GM21390 (cell line): ENCODE measurements around the gene VTN.

Source experiments
- ATAC-seq: cut with Tn5 transposase; IDR thresholded peaks from one replicate; pipeline ENCODE4 v1.9.1; 2021; ENCODE audit not compliant: unreplicated experiment

VTN gene

GRCh38 chr17:28370035-28370743, at the start of gene VTN:
Gene VTN (minus strand): TSS chr17:28370307. CDS start chr17:28370203, 104 bp downstream.
- ATAC-seq = no peak

GRCh38 chr17:28416703-28417311, 46.7 kb upstream of the VTN start:
- no peak for ATAC-seq

- ATAC-seq = no peak
These were observed 45.8 kb upstream of the VTN start for GRCh38 chr17:28415886-28416285.

- no peak for ATAC-seq
These were observed 43.7 kb upstream of the VTN start for GRCh38 chr17:28413804-28414203.

- ATAC-seq = no peak
These were observed 42.0 kb upstream of the VTN start for GRCh38 chr17:28412099-28412498.

- no peak for ATAC-seq
These were observed 37.8 kb upstream of the VTN start for GRCh38 chr17:28407974-28408306.

- no peak for ATAC-seq
These were observed 37.2 kb upstream of the VTN start for GRCh38 chr17:28407130-28407973.

- no peak for ATAC-seq
These were observed 36.3 kb upstream of the VTN start for GRCh38 chr17:28406473-28406814.

GRCh38 chr17:28405632-28406472, 35.7 kb upstream of the VTN start, which contains the start of gene SLC46A1:
Gene SLC46A1 (minus strand): TSS chr17:28406212. CDS start chr17:28406114, 98 bp downstream.
- ATAC-seq = peak; percentile 66

DNA sequence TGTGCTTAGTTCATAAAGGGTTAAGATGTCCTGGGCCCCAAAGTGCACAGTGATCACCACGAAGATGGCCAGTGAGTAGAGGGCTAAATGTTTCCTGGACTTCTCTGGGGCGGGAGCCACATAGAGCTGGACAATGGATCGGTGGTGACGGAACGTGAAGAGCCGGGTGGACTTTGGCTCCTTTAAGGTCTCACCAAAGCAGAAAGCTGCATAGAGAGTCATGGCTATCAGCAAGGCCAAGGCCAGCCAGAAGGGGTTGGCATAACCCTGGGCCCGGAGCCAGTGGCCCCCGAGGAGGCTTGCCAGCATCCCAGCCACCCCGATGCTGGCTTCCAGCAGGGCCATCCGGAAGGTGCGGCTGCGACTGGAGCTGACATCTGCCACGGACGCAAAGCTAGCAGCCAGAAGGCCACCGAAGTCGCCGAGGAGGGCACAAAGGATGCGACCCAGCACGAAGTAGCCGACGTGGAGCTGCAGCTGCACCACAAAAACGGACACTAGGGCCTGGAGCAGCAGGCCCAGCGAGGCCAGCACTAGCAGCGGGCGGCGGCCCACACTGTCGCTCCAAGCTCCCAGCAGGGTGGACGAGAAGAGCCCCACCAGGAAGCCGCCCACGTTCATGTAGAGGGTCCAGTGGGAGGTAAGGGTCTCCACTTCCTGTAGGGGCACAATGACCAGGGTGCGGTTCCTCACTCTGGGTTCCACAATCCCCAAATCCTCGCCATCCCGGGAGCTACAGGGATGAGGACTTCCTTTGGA, 34.9 kb upstream of the VTN start:
- ATAC-seq = no peak

- ATAC-seq = no peak
These were observed 34.3 kb upstream of the VTN start for GRCh38 chr17:28404461-28404811.

- no peak for ATAC-seq
These were observed 33.9 kb upstream of the VTN start for GRCh38 chr17:28404007-28404406.

DNA sequence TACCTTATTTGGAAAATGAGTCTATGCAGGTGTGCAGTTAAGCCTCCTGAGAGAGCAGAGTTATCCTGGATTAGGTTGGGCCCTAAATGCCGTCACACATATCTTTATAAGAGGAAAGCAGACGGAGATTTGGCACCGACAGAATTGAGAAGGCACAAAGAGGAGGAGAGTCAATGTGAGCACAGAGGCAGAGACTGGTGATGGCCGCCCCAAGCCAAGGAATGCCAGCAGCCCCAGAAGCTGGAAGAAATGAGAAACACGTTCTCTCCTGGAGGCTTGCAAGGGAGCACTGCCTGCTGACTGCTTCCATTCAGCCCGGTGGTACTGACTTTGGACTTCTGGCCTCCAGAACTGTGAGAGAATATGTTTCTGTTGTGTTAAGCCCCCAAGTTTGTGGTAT, 32.7 kb upstream of the VTN start:
- ATAC-seq = no peak

DNA sequence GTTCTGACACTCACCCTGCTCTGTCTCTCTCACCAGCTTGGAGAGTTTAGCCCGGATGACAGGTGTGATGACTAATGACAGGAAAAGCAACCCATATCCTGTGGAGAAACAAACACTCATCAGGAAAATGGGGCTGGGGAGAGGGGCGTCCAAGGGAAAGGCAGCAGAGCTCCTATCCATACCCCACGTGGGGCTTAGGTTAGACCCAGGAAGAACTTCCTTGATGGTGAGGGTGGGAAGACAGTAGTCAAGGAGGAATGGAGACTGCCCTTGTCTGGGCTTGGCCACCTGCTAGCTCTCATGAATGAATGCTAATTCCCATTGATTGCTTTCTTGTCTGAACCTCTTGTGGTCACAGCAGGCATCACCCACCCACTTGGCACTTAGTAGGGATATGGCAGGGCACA, 32.1 kb upstream of the VTN start:
- ATAC-seq = no peak

GRCh38 chr17:28399808-28400207, 29.7 kb upstream of the VTN start:
- no peak for ATAC-seq

DNA sequence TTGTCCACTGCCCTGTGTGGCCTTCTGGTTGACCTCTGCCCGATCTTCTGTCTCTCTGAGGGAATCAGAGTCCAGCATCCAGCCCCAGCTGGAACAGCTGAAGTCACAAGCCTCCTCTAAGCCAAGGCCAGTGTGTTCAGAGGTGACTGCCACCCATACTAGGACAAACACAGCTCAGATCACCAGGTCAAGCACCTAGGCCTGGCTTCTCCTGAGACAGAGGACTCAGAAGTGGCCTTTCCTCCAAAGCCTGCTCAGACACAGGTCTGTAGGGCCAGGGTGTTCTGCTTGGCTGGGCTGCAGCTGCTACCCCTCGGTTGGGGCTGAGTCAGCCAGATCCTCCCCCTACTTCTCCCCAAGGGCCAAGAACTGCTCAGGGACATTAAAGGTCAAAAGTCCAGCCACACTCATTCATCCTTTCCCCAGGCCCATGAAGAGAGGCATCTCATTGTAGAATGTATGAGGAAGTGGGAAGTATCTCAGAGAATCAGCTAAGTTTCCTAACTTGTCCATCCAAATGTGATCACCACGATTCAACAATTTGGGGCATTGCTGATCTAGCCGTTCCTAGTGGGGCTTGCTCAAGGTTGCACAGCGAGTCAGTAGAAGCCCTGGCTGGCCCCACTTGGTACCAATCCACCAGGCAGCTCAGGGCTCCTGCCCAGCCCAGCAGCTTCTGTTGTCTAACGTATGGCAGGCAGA, 28.3 kb upstream of the VTN start:
- no peak for ATAC-seq

DNA sequence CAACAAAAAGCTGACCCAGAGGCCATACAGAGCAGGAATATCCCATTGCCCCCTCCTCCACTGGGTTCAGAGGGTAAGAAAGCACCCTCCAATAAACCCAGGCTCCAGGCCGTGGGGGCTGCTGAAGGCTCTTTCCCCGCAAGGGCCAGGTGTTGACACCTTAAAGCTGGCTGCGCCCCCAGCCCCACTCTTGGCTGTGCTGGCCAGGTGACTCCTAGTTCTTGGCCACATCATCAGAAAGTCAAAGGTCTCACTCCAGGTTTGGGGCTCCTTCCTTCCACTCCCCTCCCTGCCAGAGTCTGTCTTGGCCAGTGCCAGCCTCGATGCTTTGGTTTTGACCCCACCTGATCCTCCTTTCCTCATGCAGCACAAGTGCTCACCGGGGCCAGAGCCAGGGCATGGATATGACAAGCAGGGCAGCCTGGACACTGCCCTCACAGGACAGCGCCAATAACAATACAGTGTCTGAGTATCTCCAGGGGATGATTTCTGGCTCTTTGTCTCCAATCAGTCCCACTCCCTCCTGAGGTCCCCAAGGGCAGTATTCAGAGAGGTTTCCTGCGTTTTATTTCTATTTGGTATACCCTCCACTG, 27.7 kb upstream of the VTN start:
- no peak for ATAC-seq

- no peak for ATAC-seq
These were observed 27.2 kb upstream of the VTN start for GRCh38 chr17:28397275-28397674.

GRCh38 chr17:28396635-28397239, 26.6 kb upstream of the VTN start:
- ATAC-seq = no peak
